Islet of Langerhans (tissue), 1 donor: Measurements from ENCODE around the gene LRP1.
"Not testable (repeated sequence)": the region's sequence is repeated elsewhere in the genome, so short reads cannot be mapped to it uniquely, and the experiment has no call there.

Source experiments
- FAIRE-seq: peaks from one replicate; lab custom pipeline; 2011; peaks lifted over from hg19 to GRCh38; lab: Jason Lieb, UNC

The LRP1 gene

DNA sequence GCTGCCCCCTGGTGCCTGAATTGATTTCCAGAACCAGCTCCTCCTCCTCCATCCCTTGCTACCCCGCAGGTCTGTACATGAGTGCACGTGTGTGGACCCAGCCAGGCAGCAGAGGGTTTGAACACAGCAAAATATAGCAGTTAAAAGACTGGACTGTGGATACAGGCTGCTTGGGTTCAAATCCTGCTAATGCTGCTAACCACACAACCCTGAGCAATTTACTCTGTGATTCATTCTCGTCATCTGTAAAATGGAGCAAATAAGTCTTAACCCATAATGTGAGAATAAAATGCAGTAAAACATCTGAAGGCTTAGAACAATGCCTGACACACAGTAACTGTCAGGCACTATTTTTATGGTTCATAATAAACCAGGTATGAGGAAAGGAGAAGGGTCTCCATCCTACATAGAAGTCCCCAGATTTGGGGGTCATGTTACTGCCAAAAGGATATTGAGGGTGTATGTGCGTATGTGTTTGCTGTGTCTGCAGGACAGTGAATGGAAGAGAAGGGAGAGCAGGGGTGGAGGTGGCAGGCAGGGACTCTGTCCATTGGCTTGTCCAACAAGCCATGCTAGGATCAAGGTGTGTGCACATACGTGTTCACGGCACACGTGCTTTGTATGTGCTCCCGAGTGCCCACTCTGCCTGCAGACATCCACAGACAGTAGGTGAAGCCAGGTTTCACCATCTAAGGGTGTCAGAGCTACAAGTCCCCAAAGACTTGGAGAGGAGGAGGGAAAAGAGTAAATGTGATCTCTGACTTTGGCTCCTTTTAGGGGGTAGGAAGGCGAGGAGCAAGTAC lies 15.6 kb upstream of the LRP1 start:
- FAIRE-seq, result no peak

DNA sequence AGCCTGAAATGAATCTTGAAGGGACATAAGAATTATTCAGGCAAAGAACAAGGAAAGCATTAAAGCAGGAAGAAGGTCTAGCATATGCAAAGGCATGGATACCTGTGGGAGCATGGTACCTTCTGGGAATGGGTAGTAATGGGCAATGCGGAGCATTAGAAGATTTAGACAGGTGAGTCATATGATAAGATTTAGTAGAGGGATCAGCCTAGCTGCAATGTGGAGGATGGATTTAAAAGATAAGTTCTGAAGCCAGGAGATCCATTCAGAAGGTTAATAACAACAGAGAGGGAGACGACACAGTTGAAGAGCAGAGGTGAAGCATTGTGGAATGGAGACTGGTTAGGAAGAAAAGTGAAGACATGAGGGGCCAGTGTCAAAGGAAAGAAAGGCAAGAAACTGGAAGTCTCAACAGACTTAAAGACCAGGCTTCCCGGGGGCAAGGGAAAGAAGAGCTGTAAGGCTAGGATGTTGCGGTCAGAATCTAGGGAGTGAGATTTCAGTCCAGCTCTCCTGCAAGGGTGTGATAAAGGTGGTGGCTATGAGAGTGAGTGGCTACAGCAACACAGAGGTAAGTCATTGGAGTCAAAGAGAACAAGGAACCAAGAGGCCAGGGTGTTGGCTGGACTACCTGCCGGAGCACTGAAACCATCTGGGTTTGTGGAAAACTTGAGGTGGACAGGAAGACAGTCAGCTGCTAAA lies 11.6 kb upstream of the LRP1 start:
- no peak for FAIRE-seq

- FAIRE-seq, result no peak
These were observed 9.5 kb upstream of the LRP1 start for GRCh38 chr12:57118711-57119271.

- no peak for FAIRE-seq
These were observed 8.8 kb upstream of the LRP1 start for GRCh38 chr12:57119294-57120085.

DNA sequence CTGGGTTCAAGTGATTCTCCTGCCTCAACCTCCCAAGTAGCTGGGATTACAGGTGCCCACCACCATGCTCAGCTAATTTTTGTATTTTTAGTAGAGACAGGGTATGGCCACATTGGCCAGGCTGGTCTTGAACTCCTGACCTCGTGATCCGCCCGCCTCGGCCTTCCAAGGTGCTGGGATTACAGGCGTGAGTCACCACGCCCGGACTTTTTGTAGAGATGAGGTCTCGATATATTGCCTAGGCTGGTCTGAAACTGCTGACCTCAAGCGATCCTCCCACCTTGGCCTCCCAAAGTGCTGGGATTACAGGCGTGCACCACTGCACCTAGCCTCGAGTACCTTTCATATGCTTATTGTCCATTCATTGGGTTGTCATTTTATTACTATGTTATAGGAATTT lies 7.6 kb upstream of the LRP1 start:
- not testable (repeated sequence) for FAIRE-seq

DNA sequence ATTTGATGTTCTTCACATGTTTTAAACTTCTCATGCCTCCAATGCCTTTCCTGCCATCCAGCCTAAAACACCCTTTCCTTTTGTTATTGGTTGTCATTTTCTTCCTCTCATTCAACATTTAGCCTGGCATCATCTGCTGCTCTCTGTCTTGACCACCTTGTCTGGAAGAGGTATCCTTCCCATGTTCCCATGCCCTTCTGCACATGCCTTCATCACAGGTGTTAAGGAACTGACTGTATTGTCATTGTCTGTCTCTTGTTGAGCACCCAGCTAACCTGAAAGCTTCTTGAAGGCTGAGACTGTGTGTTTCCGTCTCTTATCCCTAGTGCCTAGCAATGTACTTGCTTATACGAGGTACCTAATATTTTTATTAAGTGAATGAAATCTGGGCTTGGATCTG lies 4.5 kb upstream of the LRP1 start:
- FAIRE-seq, result no peak

DNA sequence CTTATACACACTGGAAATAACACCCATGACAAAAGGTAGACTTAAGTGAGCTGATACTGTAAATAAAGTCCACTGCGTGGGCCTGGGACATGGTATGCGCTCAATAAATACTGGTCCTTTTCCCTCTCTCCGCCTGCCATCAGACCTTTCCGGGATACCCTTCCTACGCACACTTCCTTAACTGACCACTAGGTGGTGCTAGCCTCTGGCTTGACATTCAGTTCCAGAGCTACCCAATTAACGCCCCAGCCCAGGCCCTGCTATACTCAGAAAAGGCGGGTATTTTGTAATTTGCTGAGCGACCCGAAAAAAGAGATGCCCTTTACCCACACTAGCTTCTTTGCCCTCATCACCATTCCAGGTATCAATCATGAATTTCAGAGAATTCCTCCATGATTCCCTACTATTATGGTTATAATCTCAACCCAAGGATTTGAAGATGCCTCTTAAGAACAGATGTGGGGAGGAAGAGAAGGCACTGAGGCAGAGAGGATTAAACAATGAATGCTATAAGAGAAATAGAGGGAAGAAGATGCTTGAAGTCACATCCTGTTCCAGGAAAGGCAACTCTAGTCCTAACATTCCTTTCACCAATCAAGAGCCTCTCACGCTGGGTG lies 3.9 kb upstream of the LRP1 start:
- FAIRE-seq, result no peak

- FAIRE-seq, result no peak
These were observed 2.2 kb upstream of the LRP1 start for GRCh38 chr12:57126061-57126460.

GRCh38 chr12:57126561-57126960 lies 1.7 kb upstream of the LRP1 start:
- FAIRE-seq, result no peak

GRCh38 chr12:57127101-57127725 lies 1.1 kb upstream of the LRP1 start:
- no peak for FAIRE-seq

- no peak for FAIRE-seq
These were observed 400 bp downstream of the LRP1 start for GRCh38 chr12:57128519-57129247.

GRCh38 chr12:57129321-57129842 lies 1.1 kb downstream of the LRP1 start:
- no peak for FAIRE-seq

GRCh38 chr12:57129889-57130288 lies 1.6 kb downstream of the LRP1 start:
- FAIRE-seq, result no peak

DNA sequence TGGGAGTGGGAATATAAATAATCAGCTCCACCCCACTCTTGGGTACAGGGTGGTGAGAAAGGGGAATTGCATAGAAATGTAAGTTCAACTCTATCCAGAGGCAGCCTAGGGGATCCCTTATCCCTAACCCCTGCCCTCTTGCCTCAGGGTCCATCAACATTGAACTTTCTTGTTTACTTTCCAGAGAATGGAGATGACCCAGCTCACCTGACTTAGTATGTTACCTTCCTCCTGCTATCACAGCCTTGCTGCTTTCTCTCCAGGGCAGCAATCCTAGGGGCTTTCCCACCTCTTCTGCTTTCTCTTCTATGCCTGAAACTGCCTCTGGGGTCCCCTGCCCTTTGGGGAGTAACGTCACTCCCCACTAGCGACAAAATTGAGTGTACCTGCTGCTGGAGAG lies 2.7 kb downstream of the LRP1 start:
- no peak for FAIRE-seq

DNA sequence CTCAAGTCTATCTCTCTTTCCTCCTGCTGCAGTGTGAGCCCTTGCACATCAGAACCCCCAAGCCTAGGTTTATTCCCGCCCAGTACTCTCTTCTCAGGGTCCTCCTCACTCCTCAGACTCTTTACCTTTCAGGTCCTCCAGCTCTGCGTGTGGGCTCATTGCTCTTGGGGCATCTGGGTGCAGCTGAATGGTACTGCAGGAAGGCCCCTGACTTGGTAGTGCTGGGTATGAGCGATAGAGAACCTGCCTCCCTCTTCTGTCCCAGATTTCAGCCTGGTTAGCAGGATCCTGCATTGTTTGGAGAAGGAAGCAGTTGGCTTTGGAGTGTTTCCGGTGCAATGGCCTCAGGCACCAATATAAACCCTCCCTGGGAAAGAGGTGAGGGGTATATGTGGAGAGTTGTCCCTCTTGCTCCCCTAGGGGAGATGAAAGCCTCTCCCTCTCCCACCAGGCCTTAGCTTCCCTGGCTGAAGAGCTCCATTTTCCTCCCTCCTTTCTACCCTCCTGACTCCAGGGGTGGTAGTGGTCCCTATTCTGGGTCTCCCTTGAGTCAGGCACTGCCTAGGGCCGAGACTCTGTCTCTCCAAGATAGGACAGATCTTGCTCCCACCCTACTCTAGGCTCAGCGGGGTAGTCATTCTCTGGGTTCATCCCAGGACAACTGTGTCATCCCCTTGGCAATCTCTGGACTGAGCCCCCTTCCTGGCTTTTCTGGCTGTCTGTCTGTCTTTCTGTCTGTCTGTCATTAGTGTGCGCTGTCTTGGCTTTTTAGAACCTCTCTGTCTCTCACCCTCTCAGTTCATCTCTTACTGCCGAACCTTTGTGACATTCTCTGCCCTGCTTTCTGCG lies 3.8 kb downstream of the LRP1 start:
- FAIRE-seq, result no peak

- no peak for FAIRE-seq
These were observed 4.8 kb downstream of the LRP1 start for GRCh38 chr12:57133013-57133569.

DNA sequence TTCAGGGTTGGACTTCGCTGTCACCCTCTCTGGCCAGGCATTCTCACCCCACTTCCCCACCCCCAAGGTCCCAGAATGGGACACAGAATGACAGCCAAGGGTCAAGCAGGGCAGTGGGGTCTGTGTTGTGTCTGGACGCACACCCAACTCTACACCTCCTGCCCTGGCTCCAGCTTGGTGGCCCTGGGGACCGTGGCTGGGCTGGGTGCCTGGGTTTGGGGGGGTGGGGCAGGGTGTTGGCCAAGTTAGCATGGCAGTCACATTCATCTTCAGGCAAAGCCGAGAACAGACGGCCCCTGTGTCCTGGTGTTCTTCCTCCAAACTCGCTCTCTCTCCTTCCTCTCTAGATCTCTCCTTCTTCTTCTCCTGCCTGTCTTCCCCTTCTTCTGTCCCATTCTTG lies 5.6 kb downstream of the LRP1 start:
- FAIRE-seq, result no peak

DNA sequence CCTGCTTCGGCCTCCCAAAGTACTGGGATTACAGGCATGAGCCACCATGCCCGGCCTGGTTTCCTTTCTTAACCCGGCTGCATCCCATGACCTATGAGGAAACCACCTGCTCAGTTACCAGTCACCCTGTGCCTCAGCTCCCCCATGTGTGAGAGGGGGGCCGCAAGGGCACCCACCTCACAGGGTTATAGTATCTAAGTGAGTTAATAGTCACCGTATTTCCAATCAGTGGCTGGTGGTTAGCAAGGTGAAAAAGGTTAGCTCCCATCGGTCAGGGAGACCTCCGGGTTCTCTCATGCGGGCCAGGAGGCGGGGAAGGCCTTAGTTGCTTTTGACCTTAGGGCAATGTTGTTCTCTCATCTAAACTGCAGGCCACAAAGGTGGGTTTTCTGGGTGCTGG lies 6.7 kb downstream of the LRP1 start:
- FAIRE-seq, result no peak

DNA sequence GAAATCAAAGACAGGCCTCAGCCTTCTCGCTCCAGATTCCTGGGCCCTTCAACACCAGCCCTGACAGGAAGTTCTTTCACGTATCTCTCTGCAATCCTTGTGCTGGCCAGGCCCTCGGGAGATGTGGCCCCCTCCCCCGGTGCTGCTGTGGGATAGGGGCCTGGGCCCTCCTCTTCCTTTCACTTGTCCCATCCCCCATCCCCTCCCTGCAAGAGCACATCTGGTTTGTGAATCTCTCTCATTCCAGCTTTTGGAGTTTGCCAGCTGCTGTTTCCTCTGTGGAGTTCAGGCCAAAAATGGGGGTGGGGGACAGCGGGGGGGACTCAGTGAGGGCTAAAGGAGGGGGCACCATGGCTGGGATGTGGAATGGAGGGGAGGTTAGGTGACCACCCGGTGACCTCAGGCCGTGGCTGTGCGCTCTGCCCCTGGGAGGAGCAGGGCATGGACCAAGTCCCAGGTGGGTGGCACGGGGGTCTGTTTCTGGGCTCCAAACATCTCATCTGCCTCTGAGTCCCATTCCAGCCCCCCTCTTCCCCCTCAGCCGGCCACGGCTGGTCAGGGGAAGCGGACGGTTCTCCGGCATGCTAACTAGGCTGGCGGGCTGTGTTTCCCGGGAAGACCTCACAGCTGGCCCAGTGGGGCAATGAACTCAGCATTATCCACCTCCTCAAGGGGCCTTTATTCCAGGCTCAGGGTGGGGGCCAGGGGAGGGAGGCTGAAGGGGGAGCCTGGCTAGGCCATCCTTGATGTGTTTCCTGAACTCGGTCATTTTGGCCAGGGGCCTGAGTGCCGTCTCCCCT lies 7.4 kb downstream of the LRP1 start:
- FAIRE-seq, result no peak
